Left colon (tissue), 2 donors: ENCODE measurements around the gene TENM4. TPM values are rescaled to one million over a fixed set of nuclear protein-coding genes. Genes with fewer than 3 reads are reported as not detected.
A peak's percentile ranks its signal among the peaks of the same experiment; 100 is the strongest.

Experiments
- ATAC-seq: fragments of 200-7000 bp; cut with Tn5 transposase; one replicate; pipeline ENCODE4 v1.9.1; 2020; ENCODE audit warnings: mild to moderate bottlenecking, moderate library complexity
- DNase-seq, 2 donors: peaks; one replicate each; pipeline ENCODE4 v3.0.0-alpha.2; 2020
- intact Hi-C, 2 donors: fragments of 100-400 bp; cut with DNase I in 1 of 2; cut with micrococcal nuclease in 1 of 2; formaldehyde crosslinking; loops; one replicate each; pipeline versions ENCODE4 v1.11.2 to v1.14.0; 2022; cut with DNase I, micrococcal nuclease
- total RNA-seq, 2 donors: library from RNA; stranded (reverse); fragmentation: NEBNext Ultra II Directional; extraction: Animal tissue kit (Norgen Biotek cat#: 25700); gene quantifications; one replicate each; pipeline ENCODE4 v1.2.1, GENCODE V29; 2021
- donor health status: DM: no; HTN: no; CAD: no.
- donor health status: DM: yes; HTN: yes; CAD: no.

The TENM4 gene
- total RNA-seq, 2 donors from 2014 or later, result 0.92 to 1.7 TPM

DNA sequence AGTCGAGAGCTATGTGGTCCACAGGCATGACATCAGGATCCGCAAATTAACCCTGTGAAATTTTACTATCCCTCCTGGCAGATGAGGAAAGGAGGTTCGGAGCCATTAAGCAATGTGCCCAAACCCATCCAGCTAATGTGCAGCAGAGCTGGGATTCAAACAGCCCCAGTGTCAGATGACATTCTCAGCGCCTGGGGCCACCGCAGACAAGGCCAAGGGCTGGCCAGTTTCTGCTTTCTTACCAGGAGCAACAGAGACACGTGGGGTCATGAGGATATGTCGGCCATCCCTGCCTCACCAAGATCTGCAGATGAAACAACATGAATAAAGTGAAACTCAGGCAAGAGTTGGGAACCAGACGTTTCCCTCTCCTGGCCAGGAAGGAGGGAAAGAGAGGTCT, 110.2 kb downstream of the TENM4 start:
- intact Hi-C loops, result no loop called here
- no peak for DNase-seq
- ATAC-seq, result no peak

DNA sequence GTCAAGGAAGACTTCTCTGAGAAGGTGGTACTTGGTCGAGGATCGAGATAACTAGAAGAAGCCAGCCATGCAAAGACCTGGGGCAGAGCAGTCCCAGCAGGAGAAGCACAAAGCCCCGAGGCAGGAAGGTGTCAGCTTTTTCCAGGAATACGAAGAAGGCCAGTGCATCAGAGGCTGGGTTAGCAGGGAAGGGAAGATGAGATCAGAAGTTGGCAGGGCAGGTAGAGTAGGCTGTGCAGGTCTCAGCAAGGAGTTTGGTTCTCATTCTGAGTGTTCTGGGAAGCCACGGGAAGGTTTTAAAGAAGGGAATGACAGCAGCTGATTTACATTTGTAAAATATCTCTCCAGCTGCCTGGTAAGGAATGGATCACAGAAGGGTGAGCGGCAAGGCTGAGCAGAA, 111.3 kb downstream of the TENM4 start:
- no peak for DNase-seq
- intact Hi-C loops, result no loop called here
- no peak for ATAC-seq

DNA sequence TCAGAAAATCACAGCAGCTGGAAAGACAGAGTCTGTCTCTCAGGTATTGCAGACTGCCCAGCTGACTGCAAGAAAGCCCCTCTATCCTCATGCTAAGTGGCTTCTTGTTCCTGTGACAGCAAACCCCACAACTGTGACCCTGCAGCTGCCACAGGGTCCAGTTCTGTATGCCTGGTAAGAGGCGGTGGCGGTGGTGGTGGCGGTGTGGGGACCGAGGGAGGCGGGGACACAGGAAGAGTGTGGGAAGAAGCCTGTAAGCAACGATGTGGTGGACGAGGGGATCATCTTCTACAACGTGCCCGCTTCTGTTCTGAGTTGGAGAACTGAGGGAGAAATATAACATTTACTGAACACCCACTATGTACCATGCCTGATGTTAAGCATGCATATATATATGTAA, 112.4 kb downstream of the TENM4 start:
- DNase-seq, result no peak
- intact Hi-C loops, result no loop called here
- ATAC-seq, result no peak

DNA sequence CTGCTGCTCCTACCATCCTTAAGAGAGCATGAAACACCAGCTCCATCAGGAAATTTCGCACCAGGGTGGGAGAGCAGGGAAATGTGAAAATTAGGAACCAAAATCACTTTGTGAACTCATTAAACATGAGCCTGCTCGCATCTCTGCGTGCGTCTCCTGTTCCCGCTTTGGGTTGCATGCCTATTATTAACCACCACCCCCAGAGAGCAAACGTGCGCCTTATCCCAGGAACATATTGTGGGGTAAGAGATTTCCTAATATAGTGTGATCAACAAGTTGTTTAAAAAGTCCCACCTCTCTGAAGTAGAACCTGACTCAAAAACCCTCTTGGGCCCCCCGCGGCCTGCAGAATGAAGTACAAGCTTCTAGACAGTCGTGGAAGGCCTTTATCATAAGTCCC, 115.0 kb downstream of the TENM4 start:
- DNase-seq, result no peak
- ATAC-seq, result no peak
- intact Hi-C loops, result no loop called here

DNA sequence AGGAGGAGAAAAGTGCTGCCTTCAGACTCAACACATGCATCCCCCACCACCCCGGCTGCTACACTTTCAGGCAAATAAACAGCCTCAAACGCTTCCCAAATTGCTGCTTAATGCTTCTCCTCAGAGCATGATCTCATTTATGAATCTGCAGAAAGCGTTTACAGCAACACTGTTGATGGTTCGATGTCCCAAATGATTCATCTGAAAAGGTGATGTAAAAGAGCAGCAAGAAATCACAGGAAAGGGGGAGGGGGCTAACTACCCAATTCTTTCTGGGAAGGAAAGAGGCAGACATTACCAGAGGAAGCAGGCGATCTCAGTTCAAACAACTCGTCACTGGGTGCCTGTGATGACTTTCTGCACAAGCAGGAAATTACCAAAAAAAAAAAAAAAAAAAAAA, 119.6 kb downstream of the TENM4 start:
- intact Hi-C loops, result no loop called here
- ATAC-seq (no peak), DNase-seq (no peak)

DNA sequence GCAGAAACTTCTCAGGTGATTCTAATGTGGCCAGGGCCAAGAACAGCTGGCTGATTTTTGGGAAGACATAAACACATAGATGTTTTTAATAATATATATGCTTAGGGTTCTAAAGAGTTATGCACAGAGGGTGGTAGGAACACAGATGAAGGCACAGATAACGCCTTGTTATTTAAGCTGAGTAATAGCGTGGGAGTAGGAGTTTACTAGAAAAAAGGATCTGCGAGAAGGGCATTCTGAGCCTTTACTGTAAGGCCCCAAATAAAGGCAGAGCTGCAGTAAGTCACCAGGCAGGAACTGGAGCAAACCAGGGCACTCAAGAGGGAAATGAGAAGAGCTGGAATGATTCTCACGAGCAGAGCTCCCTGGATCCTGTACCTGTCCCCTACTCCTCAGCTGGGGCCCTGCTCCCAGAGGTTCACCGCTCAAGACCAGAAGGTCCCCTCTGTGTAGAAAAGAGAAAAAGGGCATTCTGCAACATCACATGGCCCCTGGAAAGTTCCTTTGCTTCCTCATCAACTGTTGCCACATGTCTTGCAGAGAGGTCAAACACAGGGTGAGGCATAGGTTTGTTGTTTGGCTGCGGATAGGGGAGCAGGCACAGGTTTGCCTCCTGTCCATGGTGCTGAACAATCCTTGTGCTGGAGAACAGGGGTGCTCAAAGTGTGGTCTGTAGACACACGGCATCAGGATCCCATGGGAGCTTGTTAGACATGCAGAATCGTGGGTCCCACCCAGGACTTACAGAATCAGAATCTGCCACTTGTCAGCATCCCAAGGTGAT, 125.7 kb downstream of the TENM4 start:
- DNase-seq (no peak), ATAC-seq (no peak)
- intact Hi-C loops, result no loop called here

DNA sequence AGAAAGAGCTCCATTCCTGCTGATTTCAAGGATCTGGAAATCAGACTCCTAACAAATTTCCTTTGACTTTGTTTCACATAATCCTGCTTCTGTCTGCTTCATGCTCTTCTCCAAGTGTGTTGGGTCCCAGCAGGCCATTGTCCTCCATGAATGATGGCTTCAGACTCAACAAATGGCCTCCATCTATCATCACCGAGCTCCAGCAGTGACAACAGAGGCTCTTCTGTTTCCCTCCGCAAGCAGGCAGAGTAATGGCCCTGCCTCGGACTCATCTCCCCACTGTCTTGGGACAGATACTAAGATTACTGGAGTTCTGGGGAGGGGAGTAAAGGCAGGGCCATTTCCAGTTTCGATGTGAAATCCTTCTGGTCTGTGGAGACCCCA, 127.3 kb downstream of the TENM4 start:
- ATAC-seq, result no peak
- no peak for DNase-seq
- intact Hi-C loops, result no loop called here

DNA sequence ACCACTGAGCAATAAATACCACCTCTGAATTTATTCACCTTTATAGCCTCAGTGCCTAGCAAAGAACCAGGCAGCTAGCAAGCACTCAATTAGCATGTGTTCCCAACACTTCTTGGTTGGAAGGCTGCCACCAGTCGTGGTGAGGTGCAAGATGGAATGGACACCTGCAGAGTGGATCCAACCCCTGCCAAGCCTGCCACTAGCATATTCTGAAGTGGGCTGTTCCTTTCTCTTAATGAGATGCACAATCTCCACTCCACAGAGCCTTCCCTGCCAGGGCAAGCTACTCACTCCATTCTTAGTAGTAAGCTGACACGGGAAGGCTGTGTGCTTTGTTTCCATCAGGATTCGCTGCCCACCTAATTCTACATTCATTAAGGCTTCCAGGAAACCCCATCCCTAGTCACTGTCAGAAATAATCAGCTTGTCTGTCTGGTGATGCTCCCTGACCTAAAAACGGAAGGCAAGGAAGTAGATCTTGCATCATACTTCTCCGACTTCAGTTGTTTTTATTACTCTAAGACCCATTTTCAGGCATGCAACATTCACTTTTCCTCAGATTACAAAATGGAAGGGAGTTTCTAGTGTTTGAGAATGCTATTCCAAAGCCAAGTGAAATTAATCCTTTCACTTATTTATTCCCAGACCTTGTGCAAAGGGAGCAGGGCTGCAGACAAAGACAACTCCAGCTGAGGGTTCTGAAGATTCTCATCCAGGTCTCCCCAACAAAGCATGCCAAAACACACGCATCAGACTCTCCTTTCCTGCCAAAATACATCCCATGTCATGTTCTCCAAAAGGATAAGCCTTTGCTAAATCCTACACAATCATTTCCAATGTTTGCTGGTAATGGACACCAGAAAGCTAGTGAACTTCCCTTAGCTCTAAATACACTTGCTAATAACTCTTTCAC, 128.0 kb downstream of the TENM4 start:
- intact Hi-C loops, result no loop called here
- DNase-seq (no peak), ATAC-seq (no peak)

DNA sequence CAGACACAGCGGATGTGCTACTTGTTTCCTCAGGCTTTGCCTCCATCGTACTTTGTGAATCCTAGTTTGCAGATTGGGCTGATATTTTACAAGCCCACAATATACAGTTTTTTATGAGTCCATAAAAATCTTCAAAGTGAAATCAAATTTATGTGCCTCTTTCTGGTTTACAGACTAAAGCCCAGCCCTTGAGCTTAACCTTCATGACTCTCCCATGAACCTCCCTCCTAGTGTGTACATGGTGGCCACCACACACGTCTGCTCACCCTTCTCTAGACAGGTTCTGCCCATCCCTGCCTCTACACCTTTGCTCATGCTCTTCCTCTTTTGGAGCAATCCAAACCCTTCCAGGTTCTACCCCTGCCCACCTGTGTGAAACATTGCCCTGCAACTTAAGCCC, 129.4 kb downstream of the TENM4 start:
- intact Hi-C loops, result no loop called here
- no peak for DNase-seq
- ATAC-seq, result peak; percentile 70

DNA sequence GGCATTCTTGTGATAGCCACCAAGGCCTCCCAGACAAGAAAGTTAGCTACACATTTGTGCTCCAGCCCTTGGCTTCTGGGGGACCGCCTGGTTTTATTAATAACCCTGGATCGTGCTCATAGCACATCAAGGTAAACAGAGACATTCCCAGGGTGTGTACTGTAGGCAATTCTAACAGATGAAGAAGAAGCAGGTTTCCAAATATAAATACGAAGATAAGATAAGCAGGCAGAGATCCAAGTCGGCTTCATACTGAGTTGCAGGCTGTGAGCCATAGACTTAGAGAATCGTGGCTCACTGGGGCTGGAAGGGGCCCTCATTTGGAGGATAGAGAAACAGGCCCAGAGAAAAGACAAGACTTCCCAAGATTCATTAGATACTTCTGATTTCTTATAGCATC, 131.4 kb downstream of the TENM4 start:
- DNase-seq, result no peak
- intact Hi-C loops, result no loop called here
- no peak for ATAC-seq

DNA sequence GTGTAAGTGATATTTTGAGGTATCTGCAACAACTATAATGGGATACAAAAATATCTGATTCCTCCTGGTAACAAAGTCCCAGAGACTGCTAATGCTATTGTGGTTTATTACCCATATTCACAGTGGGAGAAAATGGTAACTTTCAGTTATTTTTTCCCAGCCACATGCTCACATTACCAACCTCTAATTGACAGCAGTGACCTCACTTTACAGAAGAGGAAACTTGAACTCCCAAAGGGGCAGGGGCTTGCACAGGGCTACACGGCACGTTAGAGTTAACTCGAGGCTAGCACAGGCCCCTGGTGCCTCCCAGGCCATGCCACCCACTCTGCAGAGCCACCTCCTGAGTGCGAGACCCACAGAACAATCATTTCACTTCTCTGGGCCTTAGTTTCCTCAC, 132.4 kb downstream of the TENM4 start:
- ATAC-seq, result no peak
- intact Hi-C loops, result no loop called here
- no peak for DNase-seq

DNA sequence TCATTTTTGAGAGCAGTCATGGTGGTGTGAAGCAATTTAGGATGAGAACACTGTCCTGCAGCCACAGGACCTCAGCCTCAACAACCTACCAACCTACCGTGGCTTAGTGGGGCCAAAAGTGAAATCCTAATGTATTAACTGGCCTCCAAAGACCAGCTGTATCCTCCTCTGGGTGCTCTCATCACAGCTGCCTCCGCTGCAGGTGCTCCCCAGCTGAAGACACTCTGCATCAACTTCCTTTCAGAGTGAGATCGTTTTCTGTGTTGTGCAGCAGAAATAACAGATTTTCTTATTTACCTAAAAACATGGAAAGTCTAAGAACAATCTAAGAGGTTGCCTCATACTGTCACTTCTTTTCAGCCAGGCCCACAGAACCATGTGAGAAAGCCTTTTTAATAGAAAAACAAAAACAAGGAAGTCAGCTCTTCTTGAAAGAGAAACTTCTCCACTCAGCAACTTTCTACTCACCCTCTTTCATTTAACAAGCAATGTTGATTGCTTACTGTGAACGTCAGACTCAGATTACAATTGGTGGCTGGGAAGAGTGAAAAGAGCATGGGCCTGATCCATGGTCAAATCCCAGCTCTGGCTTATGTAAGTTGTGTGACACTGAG, 136.1 kb downstream of the TENM4 start:
- DNase-seq, result no peak
- intact Hi-C loops, result no loop called here
- ATAC-seq, result no peak

DNA sequence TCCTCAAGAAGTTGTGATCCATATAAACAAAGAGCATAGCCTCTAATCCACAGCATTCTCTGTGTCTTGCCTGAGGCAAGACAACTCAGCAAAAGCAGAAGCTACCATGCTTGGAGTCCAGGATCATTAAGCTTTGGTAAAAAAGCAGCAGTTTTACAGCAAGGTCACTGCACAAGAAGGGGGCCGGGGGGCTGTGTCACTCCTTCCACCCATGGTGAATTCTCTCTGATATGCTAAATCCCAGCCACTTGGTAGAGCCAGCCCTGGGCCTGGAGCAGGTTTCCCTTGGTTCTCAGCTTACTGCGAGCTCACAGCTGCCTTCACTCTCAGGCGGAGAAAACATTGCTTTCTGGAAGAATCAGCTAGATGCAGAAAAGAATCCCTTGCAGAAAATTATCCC, 144.7 kb downstream of the TENM4 start:
- ATAC-seq, result no peak
- intact Hi-C loops, result no loop called here
- no peak for DNase-seq

DNA sequence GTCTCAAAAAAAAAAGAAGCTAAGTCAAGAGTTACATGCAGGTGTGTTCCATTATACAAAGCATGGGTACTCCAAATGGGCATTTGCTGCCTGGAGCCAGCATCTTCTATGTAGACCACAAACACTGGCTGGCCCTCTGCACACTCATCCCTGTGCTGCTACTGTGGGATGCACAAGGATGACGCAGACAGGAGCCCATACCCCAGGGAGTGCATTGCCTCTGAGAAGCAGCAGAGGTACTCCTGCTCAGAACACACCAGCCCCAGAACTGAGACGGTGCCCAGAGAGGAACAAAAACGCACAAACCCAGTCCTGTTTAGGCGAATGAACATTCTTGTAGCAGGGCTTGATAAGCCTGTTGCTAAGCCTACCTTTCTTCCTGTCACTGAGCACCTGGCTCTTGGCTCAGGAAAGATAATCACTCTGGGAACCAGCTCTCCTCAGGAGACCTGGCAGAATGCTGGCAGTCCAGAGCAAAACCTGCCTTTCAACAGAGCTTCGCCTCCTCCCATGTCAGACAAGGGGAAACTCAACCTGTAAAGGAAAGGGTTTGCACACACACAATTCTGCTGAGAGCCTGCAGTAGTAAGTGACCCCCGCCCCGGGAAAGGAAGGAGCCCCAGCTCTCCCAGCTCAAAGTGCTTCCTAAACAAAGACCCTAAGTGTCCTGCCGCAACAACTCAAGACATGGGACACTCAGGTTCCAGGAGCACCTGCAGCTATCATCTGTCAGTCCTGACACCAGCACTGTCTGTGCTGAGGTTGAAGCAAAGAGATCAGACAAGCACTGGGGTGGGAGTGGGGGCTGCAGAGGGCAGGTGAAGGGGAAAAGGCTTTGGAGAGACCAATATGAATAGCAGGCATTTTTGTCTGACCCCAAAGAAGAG, 145.7 kb downstream of the TENM4 start:
- intact Hi-C loops, result no loop called here
- DNase-seq (no peak), ATAC-seq (no peak)

DNA sequence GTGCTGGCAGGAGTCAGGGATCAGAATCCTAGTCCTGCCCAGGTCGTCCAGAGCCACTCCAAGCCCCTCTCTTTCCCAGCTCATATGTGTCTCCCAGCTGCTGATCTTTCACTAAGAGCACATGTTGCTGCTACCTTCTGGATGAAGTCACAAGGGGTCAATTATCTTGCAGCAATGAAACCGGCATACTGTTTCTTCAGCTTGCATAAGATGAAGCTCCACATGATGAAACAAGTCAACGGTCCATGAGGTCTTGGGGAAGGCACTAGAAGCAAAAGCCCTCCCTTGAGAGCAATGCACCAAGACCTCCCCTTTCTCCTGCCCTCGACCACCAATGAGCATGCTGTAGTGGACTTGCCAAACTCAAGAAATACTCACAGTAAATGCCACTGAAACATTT, 148.9 kb downstream of the TENM4 start:
- intact Hi-C loops, result no loop called here
- DNase-seq (no peak), ATAC-seq (no peak)

DNA sequence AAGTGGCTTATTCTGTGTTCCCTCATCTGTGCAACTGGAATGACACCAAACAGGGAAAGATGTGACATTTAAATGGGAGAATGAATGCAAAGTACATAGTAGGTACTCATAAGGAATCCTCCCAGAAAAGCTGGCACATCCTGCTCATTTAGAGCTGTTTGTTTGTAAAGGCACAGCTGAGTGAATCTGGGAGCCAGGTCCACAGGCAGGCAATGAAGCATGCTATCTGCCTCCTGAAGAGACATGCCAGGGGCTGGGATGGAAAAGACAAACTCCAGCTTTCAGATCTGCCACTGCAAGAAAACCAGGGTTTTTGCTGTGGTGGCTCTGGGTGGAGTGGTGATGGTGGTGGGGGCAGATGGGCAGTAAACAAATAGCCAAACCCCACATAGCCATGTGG, 150.1 kb downstream of the TENM4 start:
- intact Hi-C loops, result no loop called here
- ATAC-seq (no peak), DNase-seq (no peak)

DNA sequence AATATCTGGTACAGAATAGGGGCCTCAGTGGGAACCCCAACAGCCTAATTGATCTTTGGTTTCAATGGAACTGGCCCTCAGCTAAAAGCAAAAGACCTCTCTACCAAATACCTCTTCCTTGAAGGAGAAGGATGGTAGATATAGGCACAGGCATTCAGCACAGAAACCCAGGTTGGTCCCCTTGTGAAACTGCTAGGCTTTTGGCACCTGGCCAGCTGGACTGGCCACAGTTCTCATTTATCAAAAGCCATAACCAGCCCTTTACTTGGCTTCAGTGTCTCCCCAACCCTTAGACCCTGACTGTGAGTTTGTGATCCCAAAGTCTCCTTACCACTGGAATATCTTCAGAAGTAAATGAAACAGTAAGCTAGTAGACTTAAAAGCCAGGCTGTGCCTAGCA, 152.9 kb downstream of the TENM4 start:
- ATAC-seq (no peak), DNase-seq (no peak)
- intact Hi-C loops, result no loop called here

DNA sequence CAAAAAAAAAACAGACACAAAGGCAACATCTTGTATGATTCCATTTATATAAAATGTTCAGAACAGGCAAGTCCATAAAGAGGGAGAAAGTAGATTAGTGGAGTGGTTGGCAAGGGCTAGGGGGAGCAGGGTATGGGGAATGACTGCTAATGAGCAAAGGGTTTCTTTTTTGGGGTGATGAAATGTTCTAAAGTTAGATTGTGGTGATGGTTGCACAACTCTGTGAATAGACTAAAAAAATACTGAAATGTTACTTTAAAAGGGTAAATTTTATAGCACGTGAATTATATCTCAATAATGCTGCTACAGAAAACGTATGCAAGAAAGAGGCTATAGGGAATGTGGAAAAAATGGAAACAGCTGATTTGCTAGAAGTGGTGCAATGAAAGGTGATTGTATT, 155.1 kb downstream of the TENM4 start:
- DNase-seq (no peak), ATAC-seq (no peak)
- intact Hi-C loops, result no loop called here

DNA sequence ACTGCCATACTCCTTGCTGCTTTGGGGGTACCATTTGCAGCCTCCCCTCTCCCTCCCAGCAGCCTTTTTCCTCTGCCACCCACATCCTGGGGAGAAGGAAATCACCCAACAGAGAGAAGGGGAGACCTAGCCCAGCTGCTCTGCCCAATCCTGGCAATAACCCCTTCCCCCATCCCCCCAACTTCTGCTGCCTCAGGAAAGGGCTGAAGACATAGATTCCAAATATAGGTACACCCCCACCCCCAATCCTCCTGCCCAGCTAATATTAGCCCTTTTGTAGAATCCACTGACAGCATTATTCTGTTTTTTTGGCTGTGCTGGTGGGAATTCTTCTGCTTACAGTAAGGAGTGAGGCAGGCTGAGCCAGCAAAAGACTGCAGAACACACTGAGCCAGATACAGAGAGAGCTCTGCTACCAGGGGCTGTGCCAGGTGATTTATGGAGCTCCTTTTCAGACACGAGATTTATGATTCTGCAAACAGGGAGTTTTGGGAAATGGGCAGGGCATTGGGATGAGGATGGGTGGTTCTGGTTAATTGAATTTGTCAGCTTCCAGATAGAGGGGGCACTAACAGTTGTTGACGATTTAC, 164.0 kb downstream of the TENM4 start:
- intact Hi-C loops, result no loop called here
- no peak for ATAC-seq
- DNase-seq, result no peak
